ENCODE results near the gene GPR17.

GPR17 gene

DNA sequence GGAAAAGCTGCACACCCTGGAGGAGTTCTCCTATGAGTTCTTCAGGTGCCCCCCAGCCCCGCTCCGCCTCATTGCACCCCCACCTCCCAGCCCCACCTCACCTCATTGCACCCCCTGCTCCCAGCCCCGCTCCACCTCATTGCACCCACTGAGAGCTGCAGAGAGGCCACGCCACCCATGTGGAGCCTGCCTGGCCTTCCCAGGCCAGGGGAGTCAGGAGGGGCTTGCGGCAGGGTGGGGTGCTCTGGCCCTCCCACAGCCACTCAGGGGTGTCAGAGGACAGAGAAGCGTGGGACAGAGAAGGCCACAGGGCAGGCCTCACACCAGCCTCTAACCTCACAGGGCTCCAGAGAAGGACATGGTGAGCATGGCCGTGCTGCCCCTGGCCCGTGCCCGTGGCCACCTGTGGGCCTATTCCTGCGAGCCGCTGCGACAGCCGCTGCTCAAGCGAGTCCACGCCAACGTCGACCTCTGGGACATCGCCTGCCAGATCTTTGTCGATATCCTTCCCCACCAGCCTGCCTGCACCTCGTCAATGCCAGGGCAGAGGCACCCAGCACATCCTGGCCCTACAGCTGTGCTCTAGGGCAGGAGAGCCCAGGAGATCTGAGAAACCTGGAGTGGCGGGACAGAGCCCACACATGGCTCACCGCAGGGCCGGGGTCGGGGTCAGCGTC lies 15.0 kb upstream of the GPR17 start:
- DNase-seq, result no peak
- Histone ChIP-seq H3K27me3 (replicated peaks) (no peaks in the 10 kb centered on the region), H3K27ac (no peak overlapping the region), H3K36me3 (replicated peaks) (no peaks in the 10 kb centered on the region), H3K4me3 (ENCODE audit: low read depth, low read length) (no peak overlapping the region)
- in situ Hi-C loops (cut with HindIII; ENCODE audit: low pct_ligation_motif_present, low sequenced_read_pairs), result no loop called here
- TF ChIP-seq, protein P1, sequence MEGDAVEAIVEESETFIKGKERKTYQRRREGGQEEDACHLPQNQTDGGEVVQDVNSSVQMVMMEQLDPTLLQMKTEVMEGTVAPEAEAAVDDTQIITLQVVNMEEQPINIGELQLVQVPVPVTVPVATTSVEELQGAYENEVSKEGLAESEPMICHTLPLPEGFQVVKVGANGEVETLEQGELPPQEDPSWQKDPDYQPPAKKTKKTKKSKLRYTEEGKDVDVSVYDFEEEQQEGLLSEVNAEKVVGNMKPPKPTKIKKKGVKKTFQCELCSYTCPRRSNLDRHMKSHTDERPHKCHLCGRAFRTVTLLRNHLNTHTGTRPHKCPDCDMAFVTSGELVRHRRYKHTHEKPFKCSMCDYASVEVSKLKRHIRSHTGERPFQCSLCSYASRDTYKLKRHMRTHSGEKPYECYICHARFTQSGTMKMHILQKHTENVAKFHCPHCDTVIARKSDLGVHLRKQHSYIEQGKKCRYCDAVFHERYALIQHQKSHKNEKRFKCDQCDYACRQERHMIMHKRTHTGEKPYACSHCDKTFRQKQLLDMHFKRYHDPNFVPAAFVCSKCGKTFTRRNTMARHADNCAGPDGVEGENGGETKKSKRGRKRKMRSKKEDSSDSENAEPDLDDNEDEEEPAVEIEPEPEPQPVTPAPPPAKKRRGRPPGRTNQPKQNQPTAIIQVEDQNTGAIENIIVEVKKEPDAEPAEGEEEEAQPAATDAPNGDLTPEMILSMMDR (IDR thresholded peaks at IDR 0.05; ENCODE audit: low read depth, low read length, missing control alignments), result no peak

- H3K36me3 ChIP-seq (replicated peaks), result no peaks in the 10 kb centered on the region
- in situ Hi-C loops (cut with HindIII; ENCODE audit: low pct_ligation_motif_present, low sequenced_read_pairs), result no loop called here
- TF ChIP-seq, protein P1 (IDR thresholded peaks at IDR 0.05; ENCODE audit: low read depth, low read length, missing control alignments), result no peak
- DNase-seq, result no peak
- H3K27me3 ChIP-seq (replicated peaks), result no peaks in the 10 kb centered on the region
- H3K27ac ChIP-seq, result no peak overlapping the region
- no peak overlapping the region for H3K4me3 ChIP-seq (ENCODE audit: low read depth, low read length)
These were observed 14.4 kb upstream of the GPR17 start for GRCh38 chr2:127631541-127631996.

GRCh38 chr2:127631997-127632581 lies 13.9 kb upstream of the GPR17 start:
- no peak for DNase-seq
- TF ChIP-seq, protein P1 (IDR thresholded peaks at IDR 0.05; ENCODE audit: low read depth, low read length, missing control alignments), result no peak
- Histone ChIP-seq H3K4me3 (ENCODE audit: low read depth, low read length) (no peak overlapping the region), H3K27ac (no peak overlapping the region), H3K27me3 (replicated peaks) (no peaks in the 10 kb centered on the region), H3K36me3 (replicated peaks) (no peaks in the 10 kb centered on the region)
- in situ Hi-C loops (cut with HindIII; ENCODE audit: low pct_ligation_motif_present, low sequenced_read_pairs), result no loop called here

DNA sequence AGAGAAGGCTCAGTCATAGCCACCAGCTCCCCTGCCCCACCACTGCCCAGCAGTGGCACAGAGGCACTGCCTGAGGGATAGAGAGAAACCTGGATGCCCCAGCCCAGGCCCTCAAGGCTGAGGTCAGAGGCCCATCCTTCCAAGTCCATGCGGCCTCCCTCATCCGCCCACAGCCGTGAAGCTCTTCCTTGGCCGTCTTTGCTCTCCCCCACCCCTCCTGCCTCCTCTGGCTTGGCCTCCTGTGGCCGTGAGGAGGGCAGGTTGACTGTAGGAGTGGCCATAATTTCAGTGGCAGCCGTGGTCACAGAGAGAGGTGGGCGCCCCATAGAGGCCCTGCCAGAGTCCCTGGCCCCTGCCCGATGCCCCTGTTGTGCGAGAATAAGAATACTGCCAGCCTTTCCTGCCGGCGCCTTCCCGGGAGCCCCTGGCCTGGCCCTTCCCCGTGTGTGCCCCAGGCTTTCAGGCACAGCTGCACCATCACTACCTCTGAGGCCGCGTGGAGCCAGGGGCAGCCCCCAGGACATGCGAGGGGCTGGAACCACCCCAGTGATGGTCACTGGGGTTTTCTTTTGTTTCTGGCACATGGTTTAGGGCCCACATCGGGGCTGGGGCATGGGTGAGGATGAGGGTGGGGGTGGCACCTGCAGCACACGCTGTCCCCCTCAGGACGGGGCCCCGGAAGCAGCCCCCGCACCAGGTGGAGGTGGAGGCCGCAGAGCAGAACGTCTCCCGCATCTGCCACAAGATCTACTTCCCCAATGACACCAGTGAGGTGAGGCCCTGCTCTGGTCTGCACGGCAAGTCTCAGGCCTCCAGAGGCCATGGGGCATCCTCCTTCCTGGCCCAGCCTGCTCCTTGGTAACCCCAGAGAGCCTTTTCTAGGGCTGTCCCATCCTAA lies 13.1 kb upstream of the GPR17 start:
- TF ChIP-seq, protein P1 (IDR thresholded peaks at IDR 0.05; ENCODE audit: low read depth, low read length, missing control alignments), result no peak
- Histone ChIP-seq H3K4me3 (ENCODE audit: low read depth, low read length) (no peak overlapping the region), H3K27me3 (replicated peaks) (no peaks in the 10 kb centered on the region), H3K36me3 (replicated peaks) (no peaks in the 10 kb centered on the region), H3K27ac (no peak overlapping the region)
- DNase-seq, result no peak
- in situ Hi-C loops (cut with HindIII; ENCODE audit: low pct_ligation_motif_present, low sequenced_read_pairs), result no loop called here

GRCh38 chr2:127633556-127634065 lies 12.3 kb upstream of the GPR17 start:
- H3K4me3 ChIP-seq (ENCODE audit: low read depth, low read length), result no peak overlapping the region
- DNase-seq, result no peak
- H3K36me3 ChIP-seq (replicated peaks), result no peaks in the 10 kb centered on the region
- no peaks in the 10 kb centered on the region for H3K27me3 ChIP-seq (replicated peaks)
- H3K27ac ChIP-seq, result no peak overlapping the region
- in situ Hi-C loops (cut with HindIII; ENCODE audit: low pct_ligation_motif_present, low sequenced_read_pairs), result no loop called here
- TF ChIP-seq, protein P1 (IDR thresholded peaks at IDR 0.05; ENCODE audit: low read depth, low read length, missing control alignments), result no peak

Data from brain microvascular endothelial cell (primary cell).